ENCODE data around the gene PTPRD. TPM values are rescaled to one million over a fixed set of nuclear protein-coding genes. Genes with fewer than 3 reads are reported as not detected.
A peak's percentile ranks its signal among the peaks of the same experiment; 100 is the strongest.

PTPRD gene
- total and polyA plus RNA-seq, 9 donors: 16.2 to 231 (median 85.8) TPM

GRCh38 chr9:9799287-9799686 is 813.5 kb downstream of the PTPRD start:
- Histone ChIP-seq H3K4me3 (no peak overlapping the region), H3K27me3 (no peaks in the 10 kb centered on the region), H3K4me1 (ENCODE audit: insufficient read depth) (no peaks in the 10 kb centered on the region), H3K27ac (no peak overlapping the region), H3K36me3 (no peaks in the 10 kb centered on the region), H3K9me3 (no peaks in the 10 kb centered on the region)
- 76 to 93% (median 86%) methylated on average over 1 of the region's 1 CpG for WGBS, 3 donors
- intact Hi-C loops (cut with DNase I): no loop called here
- DNase-seq: no peak
- TF ChIP-seq POLR2A (IDR thresholded peaks at IDR 0.05) (no peak), EP300 (IDR thresholded peaks at IDR 0.05) (no peak)
- TF ChIP-seq, protein P1, sequence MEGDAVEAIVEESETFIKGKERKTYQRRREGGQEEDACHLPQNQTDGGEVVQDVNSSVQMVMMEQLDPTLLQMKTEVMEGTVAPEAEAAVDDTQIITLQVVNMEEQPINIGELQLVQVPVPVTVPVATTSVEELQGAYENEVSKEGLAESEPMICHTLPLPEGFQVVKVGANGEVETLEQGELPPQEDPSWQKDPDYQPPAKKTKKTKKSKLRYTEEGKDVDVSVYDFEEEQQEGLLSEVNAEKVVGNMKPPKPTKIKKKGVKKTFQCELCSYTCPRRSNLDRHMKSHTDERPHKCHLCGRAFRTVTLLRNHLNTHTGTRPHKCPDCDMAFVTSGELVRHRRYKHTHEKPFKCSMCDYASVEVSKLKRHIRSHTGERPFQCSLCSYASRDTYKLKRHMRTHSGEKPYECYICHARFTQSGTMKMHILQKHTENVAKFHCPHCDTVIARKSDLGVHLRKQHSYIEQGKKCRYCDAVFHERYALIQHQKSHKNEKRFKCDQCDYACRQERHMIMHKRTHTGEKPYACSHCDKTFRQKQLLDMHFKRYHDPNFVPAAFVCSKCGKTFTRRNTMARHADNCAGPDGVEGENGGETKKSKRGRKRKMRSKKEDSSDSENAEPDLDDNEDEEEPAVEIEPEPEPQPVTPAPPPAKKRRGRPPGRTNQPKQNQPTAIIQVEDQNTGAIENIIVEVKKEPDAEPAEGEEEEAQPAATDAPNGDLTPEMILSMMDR (IDR thresholded peaks at IDR 0.05): no peak

DNA sequence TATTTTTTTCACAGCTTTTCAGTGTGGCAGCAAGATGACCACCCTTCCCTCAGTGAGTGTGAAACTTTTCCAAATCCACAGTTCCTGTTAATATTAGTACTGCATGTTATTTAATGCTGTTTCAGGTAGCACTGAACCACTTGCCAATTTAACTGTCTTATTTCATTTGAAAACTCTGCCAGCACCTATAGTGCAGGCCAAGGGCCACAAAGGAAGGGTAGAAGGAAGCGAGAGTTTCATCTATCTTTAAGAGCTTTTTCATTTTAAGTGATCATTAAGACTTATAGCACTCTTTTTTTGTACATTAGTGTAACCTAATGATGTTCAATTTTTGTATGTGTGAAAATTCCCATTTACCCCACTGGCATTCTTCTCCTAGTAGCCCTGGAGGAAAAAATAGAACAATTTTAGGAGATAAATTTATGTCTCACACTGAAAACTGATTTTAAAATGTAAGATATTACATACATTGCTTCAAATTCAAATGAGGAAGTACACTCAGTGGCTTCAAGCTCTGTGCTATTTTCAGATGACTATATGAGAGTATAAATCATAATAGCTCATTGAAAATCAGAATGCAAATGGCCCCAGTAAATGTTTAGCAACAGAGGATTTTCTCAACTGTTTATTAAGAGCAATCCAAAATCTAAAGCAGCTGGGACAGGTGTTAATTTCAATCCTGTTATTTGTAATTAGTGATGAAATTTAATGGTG is 820.5 kb downstream of the PTPRD start:
- Histone ChIP-seq H3K4me1 (ENCODE audit: insufficient read depth) (no peaks in the 10 kb centered on the region), H3K4me3 (no peak overlapping the region), H3K36me3 (no peaks in the 10 kb centered on the region), H3K27ac (no peak overlapping the region), H3K9me3 (no peaks in the 10 kb centered on the region), H3K27me3 (no peaks in the 10 kb centered on the region)
- intact Hi-C loops (cut with DNase I): no loop called here
- 78 to 93% (median 78%) methylated on average over 1 of the region's 1 CpG for WGBS, 3 donors
- DNase-seq: no peak
- TF ChIP-seq, protein P1 (IDR thresholded peaks at IDR 0.05): no peak
- TF ChIP-seq POLR2A (IDR thresholded peaks at IDR 0.05) (no peak), EP300 (IDR thresholded peaks at IDR 0.05) (no peak)

DNA sequence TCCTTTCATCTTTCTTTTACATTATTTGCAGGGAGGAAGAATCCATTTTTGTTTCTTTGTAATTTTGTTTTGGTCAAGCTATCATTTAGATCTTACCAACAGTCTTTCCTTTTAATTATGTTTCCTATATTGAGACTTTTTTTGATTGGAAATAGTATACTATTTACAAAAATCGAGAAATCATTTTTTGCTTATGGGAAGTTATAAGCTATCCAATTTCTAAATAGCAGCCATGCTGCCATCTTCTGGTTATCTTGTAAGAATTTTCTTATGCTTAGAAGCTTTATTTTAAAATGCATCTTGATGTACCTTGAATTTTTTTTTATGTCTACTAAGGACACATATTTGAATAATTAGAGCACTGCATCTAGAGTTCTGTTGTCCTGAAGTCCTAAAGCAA is 821.2 kb downstream of the PTPRD start:
- intact Hi-C loops (cut with DNase I): no loop called here
- Histone ChIP-seq H3K36me3 (no peaks in the 10 kb centered on the region), H3K27me3 (no peaks in the 10 kb centered on the region), H3K27ac (no peak overlapping the region), H3K9me3 (no peaks in the 10 kb centered on the region), H3K4me1 (ENCODE audit: insufficient read depth) (no peaks in the 10 kb centered on the region), H3K4me3 (no peak overlapping the region)
- TF ChIP-seq EP300 (IDR thresholded peaks at IDR 0.05): no peak
- TF ChIP-seq, protein P1 (IDR thresholded peaks at IDR 0.05): no peak
- no peak for TF ChIP-seq POLR2A (IDR thresholded peaks at IDR 0.05)
- 1 to 6% (median 5%) methylated on average over 1 of the region's 1 CpG for WGBS, 3 donors
- no peak for DNase-seq

DNA sequence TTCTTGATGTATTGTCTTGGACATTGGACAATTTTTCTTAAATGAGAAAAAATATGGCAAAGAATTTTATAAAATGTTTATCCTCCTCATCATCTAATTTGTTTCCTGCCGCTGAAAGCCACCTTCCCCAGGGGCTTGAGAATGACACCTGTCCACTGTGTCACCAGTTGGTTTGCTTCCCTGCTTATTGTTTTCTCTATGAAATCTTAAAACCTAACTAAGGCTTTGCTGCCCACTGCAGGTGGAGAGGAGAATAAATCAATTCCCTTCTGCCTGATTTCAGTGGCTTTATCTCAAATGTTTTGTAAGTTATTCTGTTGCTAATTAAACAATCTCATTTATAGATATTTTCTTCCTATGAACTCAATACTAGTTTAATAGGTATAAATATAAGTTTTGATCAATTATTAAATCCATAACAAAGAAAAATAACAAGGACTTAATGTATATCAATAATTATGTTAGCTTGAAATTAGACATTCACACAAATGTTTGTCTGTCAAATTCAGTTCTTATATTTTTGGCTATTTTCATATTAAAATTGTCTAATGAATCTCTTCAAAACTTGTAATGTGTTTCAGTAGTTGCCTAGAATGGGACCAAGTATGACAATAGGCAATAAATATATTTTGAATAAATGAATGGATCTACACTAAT is 822.5 kb downstream of the PTPRD start:
- no peaks in the 10 kb centered on the region for H3K27me3 ChIP-seq
- TF ChIP-seq, protein P1 (IDR thresholded peaks at IDR 0.05): peak in 1 of 3 donors; percentile 22
- no peak for TF ChIP-seq EP300 (IDR thresholded peaks at IDR 0.05)
- DNase-seq: peak in 1 of 5 donors; percentile 13
- WGBS, 3 donors: 11 to 20% (median 20%) methylated on average over 1 of the region's 1 CpG
- H3K4me1 ChIP-seq (ENCODE audit: insufficient read depth): no peaks in the 10 kb centered on the region
- no peaks in the 10 kb centered on the region for H3K9me3 ChIP-seq
- no peak overlapping the region for H3K4me3 ChIP-seq
- no peaks in the 10 kb centered on the region for H3K36me3 ChIP-seq
- intact Hi-C loops (cut with DNase I): no loop called here
- H3K27ac ChIP-seq: no peak overlapping the region

All from ovary (tissue), 9 donors.